Neural cell (in vitro differentiated cells): ENCODE results near the gene IFRD1.

Experiments
- EP300 ChIP-seq: fragments of 450-650 bp; conservative IDR thresholded peaks from 2 replicates; pipeline ENCODE4 v1.6.1; 2014; ENCODE audit warnings: antibody characterized with exemption, mild to moderate bottlenecking, moderate library complexity; ENCODE audit not compliant: poor library complexity, severe bottlenecking
- EZH2 ChIP-seq: fragments of 200-600, 300-800 bp; shearing (Covaris generic), sonication (generic); IDR thresholded peaks from 2 replicates; pipeline ENCODE4 v1.6.1; 2014; ENCODE audit warnings: antibody characterized with exemption, low read length, borderline replicate concordance, mild to moderate bottlenecking; ENCODE audit not compliant: insufficient read depth, poor library complexity, severe bottlenecking
- POLR2AphosphoS5 ChIP-seq: IDR thresholded peaks from 2 replicates; pipeline ENCODE4 v1.6.1; 2012
- RAD21 ChIP-seq: fragments of 450-650 bp; conservative IDR thresholded peaks from 2 replicates; pipeline ENCODE4 v1.6.1; 2014; ENCODE audit warnings: antibody characterized with exemption, mild to moderate bottlenecking, moderate library complexity
- TF ChIP-seq, protein P1 (sequence below): fragments of 450-650 bp; IDR thresholded peaks from 2 replicates; pipeline ENCODE4 v1.5.1; 2014; ENCODE audit warnings: antibody characterized with exemption, mild to moderate bottlenecking, moderate library complexity; ENCODE audit not compliant: poor library complexity, severe bottlenecking
- TF ChIP-seq, protein P2 (sequence below): IDR thresholded peaks from 2 replicates; pipeline ENCODE4 v1.6.1; 2012; ENCODE audit warnings: borderline replicate concordance

DNA sequence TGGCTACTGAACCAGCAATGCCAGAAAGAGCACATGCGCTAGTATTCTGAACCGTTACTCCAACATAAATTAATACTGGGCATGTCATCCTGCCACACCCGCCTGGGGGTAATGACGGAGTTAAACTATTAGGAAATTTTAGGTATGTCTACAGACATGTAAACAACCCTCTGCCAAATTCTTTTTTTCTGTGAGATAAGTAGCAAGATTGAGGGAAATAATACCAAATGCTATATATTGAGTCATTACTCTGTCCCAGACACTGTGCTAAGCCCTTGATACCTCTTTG, 37.9 kb downstream of the IFRD1 start:
- no peak for TF ChIP-seq EP300
- TF ChIP-seq, protein P1, sequence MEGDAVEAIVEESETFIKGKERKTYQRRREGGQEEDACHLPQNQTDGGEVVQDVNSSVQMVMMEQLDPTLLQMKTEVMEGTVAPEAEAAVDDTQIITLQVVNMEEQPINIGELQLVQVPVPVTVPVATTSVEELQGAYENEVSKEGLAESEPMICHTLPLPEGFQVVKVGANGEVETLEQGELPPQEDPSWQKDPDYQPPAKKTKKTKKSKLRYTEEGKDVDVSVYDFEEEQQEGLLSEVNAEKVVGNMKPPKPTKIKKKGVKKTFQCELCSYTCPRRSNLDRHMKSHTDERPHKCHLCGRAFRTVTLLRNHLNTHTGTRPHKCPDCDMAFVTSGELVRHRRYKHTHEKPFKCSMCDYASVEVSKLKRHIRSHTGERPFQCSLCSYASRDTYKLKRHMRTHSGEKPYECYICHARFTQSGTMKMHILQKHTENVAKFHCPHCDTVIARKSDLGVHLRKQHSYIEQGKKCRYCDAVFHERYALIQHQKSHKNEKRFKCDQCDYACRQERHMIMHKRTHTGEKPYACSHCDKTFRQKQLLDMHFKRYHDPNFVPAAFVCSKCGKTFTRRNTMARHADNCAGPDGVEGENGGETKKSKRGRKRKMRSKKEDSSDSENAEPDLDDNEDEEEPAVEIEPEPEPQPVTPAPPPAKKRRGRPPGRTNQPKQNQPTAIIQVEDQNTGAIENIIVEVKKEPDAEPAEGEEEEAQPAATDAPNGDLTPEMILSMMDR: no peak
- TF ChIP-seq, protein P2, sequence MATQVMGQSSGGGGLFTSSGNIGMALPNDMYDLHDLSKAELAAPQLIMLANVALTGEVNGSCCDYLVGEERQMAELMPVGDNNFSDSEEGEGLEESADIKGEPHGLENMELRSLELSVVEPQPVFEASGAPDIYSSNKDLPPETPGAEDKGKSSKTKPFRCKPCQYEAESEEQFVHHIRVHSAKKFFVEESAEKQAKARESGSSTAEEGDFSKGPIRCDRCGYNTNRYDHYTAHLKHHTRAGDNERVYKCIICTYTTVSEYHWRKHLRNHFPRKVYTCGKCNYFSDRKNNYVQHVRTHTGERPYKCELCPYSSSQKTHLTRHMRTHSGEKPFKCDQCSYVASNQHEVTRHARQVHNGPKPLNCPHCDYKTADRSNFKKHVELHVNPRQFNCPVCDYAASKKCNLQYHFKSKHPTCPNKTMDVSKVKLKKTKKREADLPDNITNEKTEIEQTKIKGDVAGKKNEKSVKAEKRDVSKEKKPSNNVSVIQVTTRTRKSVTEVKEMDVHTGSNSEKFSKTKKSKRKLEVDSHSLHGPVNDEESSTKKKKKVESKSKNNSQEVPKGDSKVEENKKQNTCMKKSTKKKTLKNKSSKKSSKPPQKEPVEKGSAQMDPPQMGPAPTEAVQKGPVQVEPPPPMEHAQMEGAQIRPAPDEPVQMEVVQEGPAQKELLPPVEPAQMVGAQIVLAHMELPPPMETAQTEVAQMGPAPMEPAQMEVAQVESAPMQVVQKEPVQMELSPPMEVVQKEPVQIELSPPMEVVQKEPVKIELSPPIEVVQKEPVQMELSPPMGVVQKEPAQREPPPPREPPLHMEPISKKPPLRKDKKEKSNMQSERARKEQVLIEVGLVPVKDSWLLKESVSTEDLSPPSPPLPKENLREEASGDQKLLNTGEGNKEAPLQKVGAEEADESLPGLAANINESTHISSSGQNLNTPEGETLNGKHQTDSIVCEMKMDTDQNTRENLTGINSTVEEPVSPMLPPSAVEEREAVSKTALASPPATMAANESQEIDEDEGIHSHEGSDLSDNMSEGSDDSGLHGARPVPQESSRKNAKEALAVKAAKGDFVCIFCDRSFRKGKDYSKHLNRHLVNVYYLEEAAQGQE: no peak
- TF ChIP-seq RAD21: no peak
- no peak for TF ChIP-seq EZH2
- TF ChIP-seq POLR2AphosphoS5: no peak
